CD4-positive, alpha-beta T cell (primary cell): Measurements from ENCODE around the gene ANKDD1A. TPM values are rescaled to one million over a fixed set of nuclear protein-coding genes. Genes with fewer than 3 reads are reported as not detected.

Experiments
- ATAC-seq: fragments of 200-7000 bp; cut with Tn5 transposase; one replicate; pipeline ENCODE4 v1.10.0; 2022; ENCODE audit warnings: mild to moderate bottlenecking; ENCODE audit not compliant: poor library complexity
- CTCF ChIA-PET: fragments of 350-600 bp; sonication (Branson Sonifier 250); formaldehyde crosslinking; loops from one replicate; lab custom pipeline; 2021; ENCODE audit warnings: antibody characterized with exemption, inconsistent platforms; lab: Charles Lee
- POLR2A ChIA-PET: fragments of 350-600 bp; sonication (Branson Sonifier 250); formaldehyde crosslinking; loops from one replicate; lab custom pipeline; 2021; ENCODE audit warnings: antibody characterized with exemption, inconsistent platforms; lab: Charles Lee
- DNase-seq, 14 experiments: peaks; one replicate each; pipeline ENCODE4 v3.0.0-alpha.2; 2013 to 2020; ENCODE audit warnings: mixed read lengths in 2 of 14
- H3K27ac ChIP-seq, 2 donors: one replicate each; pipeline versions ENCODE4 v1.5.1 to v1.7.0; 2013; ENCODE audit warnings: low read length in 2 of 2, low read depth in 1 of 2, mild to moderate bottlenecking in 1 of 2
- H3K27me3 ChIP-seq, 2 experiments: 1 replicate in 1 of 2; 2 replicates in 1 of 2; pipeline versions ENCODE4 v1.6.1 to v1.7.0; 2013; ENCODE audit warnings: low read length in 2 of 2, control low read depth in 1 of 2, mild to moderate bottlenecking in 1 of 2, moderate library complexity in 1 of 2; ENCODE audit not compliant: insufficient read depth in 2 of 2, control insufficient read depth in 1 of 2
- H3K36me3 ChIP-seq: one replicate; pipeline ENCODE4 v1.6.1; 2013; ENCODE audit warnings: low read length, control low read depth; ENCODE audit not compliant: insufficient read depth
- H3K4me1 ChIP-seq: one replicate; pipeline ENCODE4 v1.6.1; 2013; ENCODE audit warnings: low read length, control low read depth; ENCODE audit not compliant: insufficient read depth
- H3K4me3 ChIP-seq: one replicate; pipeline ENCODE4 v1.5.1; 2013; ENCODE audit warnings: mild to moderate bottlenecking, low read length, moderate library complexity
- H3K9me3 ChIP-seq, 2 experiments: 1 replicate in 1 of 2; 2 replicates in 1 of 2; pipeline versions ENCODE4 v1.6.1 to v1.7.0; 2013; ENCODE audit warnings: low read length in 2 of 2, mild to moderate bottlenecking in 2 of 2, control low read depth in 1 of 2, moderate library complexity in 1 of 2; ENCODE audit not compliant: control insufficient read depth in 1 of 2, insufficient read depth in 1 of 2
- H3K27ac Mint-ChIP-seq: one replicate; pipeline ENCODE4 v1.8.0; 2020; ENCODE audit warnings: mixed read lengths
- H3K27me3 Mint-ChIP-seq: one replicate; pipeline ENCODE4 v1.8.0; 2021; ENCODE audit warnings: mixed read lengths
- H3K36me3 Mint-ChIP-seq: one replicate; pipeline ENCODE4 v1.8.0; 2021; ENCODE audit warnings: low read depth, mixed read lengths
- H3K4me1 Mint-ChIP-seq: one replicate; pipeline ENCODE4 v1.8.0; 2021; ENCODE audit warnings: low read depth, mixed read lengths
- H3K4me3 Mint-ChIP-seq: one replicate; pipeline ENCODE4 v1.8.0; 2020; ENCODE audit warnings: mild to moderate bottlenecking, mixed read lengths
- H3K9me3 Mint-ChIP-seq: one replicate; pipeline ENCODE4 v1.8.0; 2020; ENCODE audit warnings: mixed read lengths
- CTCF ChIP-seq: fragments of 200-600 bp; IDR thresholded peaks from one replicate; pipeline ENCODE4 v1.8.0; 2022; ENCODE audit warnings: antibody characterized with exemption, mild to moderate bottlenecking
- intact Hi-C, 2 experiments: fragments of 100-400 bp; cut with DNase I in 1 of 2; cut with micrococcal nuclease in 1 of 2; formaldehyde crosslinking; loops; one replicate each; pipeline versions ENCODE4 v1.15.1 to v1.9.0; 2023 to 2025; cut with DNase I, micrococcal nuclease
- total RNA-seq, 174 experiments: library from RNA in 2 of 174; stranded (reverse) in 2 of 174; gene quantifications; one replicate each; pipeline ENCODE4 v1.2.3 and lab custom pipeline; 2021 to 2026

ANKDD1A gene
- total RNA-seq, 2 experiments from 2014 or later, result 0.95 to 1.9 TPM

GRCh38 chr15:64993290-64993689, 81.6 kb downstream of the ANKDD1A start:
- TF ChIP-seq CTCF, result no peak
- H3K27ac ChIP-seq, result no peak overlapping the region
- intact Hi-C loops, result loop anchor here in 1 of 2 experiments (5.0 to 10.0 kb wide), 3 partner anchors 304 to 898 kb away; partner anchors contain the start of genes CIAO2A, RNU5A-1, SNX1 and TRIP4
- Mint-ChIP-seq H3K36me3 (peaks cover 12% of the 10 kb centered on the region), H3K4me3 (peak overlapping the region; percentile 66), H3K4me1 (peaks cover 22% of the 10 kb centered on the region), H3K27me3 (no peaks in the 10 kb centered on the region), H3K27ac (peak overlapping the region; percentile 19), H3K9me3 (no peaks in the 10 kb centered on the region)
- no peaks in the 10 kb centered on the region for H3K9me3 ChIP-seq
- ChIA-PET POLR2A (no interaction called here), CTCF (interaction anchor here (0.8 kb wide), 1 partner anchor 22 kb away, joined by 5 read pairs; no protein-coding TSS in a partner anchor)
- DNase-seq, result no peak
- H3K4me3 ChIP-seq, result no peak overlapping the region
- no peak for ATAC-seq
- H3K36me3 ChIP-seq, result no peaks in the 10 kb centered on the region
- H3K27me3 ChIP-seq, result no peaks in the 10 kb centered on the region
- H3K4me1 ChIP-seq, result peaks cover 16% of the 10 kb centered on the region

- ChIA-PET CTCF (no interaction called here), POLR2A (no interaction called here)
- Histone ChIP-seq H3K36me3 (no peaks in the 10 kb centered on the region), H3K9me3 (no peaks in the 10 kb centered on the region), H3K27me3 (no peaks in the 10 kb centered on the region), H3K4me3 (no peak overlapping the region), H3K27ac (no peak overlapping the region), H3K4me1 (peaks cover 4% of the 10 kb centered on the region)
- Mint-ChIP-seq H3K4me1 (no peaks in the 10 kb centered on the region), H3K27me3 (no peaks in the 10 kb centered on the region), H3K36me3 (no peaks in the 10 kb centered on the region), H3K9me3 (no peaks in the 10 kb centered on the region), H3K4me3 (no peak overlapping the region), H3K27ac (no peak overlapping the region)
- no peak for DNase-seq
- no peak for ATAC-seq
- no peak for TF ChIP-seq CTCF
- intact Hi-C loops, result loop anchor here in 1 of 2 experiments (10.0 kb wide), 1 partner anchor 902 kb away; the partner anchor contains the start of genes CIAO2A and SNX1
Observed at GRCh38 chr15:64997066-64997465, 85.4 kb downstream of the ANKDD1A start.

- TF ChIP-seq CTCF, result no peak
- intact Hi-C loops, result loop anchor here in 1 of 2 experiments (10.0 kb wide), 1 partner anchor 903 kb away; the partner anchor contains the start of genes CIAO2A and SNX1
- peaks cover 3% of the 10 kb centered on the region for H3K4me1 ChIP-seq
- Mint-ChIP-seq H3K27me3 (no peaks in the 10 kb centered on the region), H3K9me3 (no peaks in the 10 kb centered on the region), H3K4me1 (no peaks in the 10 kb centered on the region), H3K27ac (no peak overlapping the region), H3K36me3 (peaks cover under 1% of the 10 kb centered on the region), H3K4me3 (no peak overlapping the region)
- no peak for ATAC-seq
- POLR2A ChIA-PET, result no interaction called here
- no peaks in the 10 kb centered on the region for H3K9me3 ChIP-seq
- peaks cover 4% of the 10 kb centered on the region for H3K36me3 ChIP-seq
- no peak for DNase-seq
- no peaks in the 10 kb centered on the region for H3K27me3 ChIP-seq
- no peak overlapping the region for H3K27ac ChIP-seq
- no peak overlapping the region for H3K4me3 ChIP-seq
- CTCF ChIA-PET, result no interaction called here
Observed at GRCh38 chr15:64997745-64998375, 86.2 kb downstream of the ANKDD1A start.
